Left forelimb (tissue), 1 donor: ENCODE data around the gene UBE2E2.

Experiments
- DNase-seq: peaks from one replicate; pipeline ENCODE4 v3.0.0-alpha.2; 2018; ENCODE audit warnings: low spot score

The UBE2E2 gene

GRCh38 chr3:23389089-23389488 lies 186.0 kb downstream of the UBE2E2 start:
- no peak for DNase-seq

GRCh38 chr3:23389686-23390085 lies 186.6 kb downstream of the UBE2E2 start:
- DNase-seq: no peak

GRCh38 chr3:23390446-23390845 lies 187.3 kb downstream of the UBE2E2 start:
- no peak for DNase-seq

GRCh38 chr3:23390989-23391553 lies 187.9 kb downstream of the UBE2E2 start:
- DNase-seq: no peak

GRCh38 chr3:23395115-23395514 lies 192.0 kb downstream of the UBE2E2 start:
- DNase-seq: no peak

- DNase-seq: no peak
Observed at GRCh38 chr3:23396746-23397145, 193.6 kb downstream of the UBE2E2 start.

GRCh38 chr3:23399221-23399620 lies 196.1 kb downstream of the UBE2E2 start:
- no peak for DNase-seq

GRCh38 chr3:23402728-23403492 lies 199.8 kb downstream of the UBE2E2 start:
- DNase-seq: no peak

- no peak for DNase-seq
Observed at GRCh38 chr3:23404246-23404645, 201.1 kb downstream of the UBE2E2 start.

- no peak for DNase-seq
Observed at GRCh38 chr3:23405081-23405480, 202.0 kb downstream of the UBE2E2 start.

GRCh38 chr3:23406601-23407000 lies 203.5 kb downstream of the UBE2E2 start:
- DNase-seq: no peak

GRCh38 chr3:23418026-23418425 lies 214.9 kb downstream of the UBE2E2 start:
- DNase-seq: no peak

- no peak for DNase-seq
Observed at GRCh38 chr3:23421811-23422516, 218.8 kb downstream of the UBE2E2 start.

- DNase-seq: no peak
Observed at GRCh38 chr3:23422517-23422851, 219.4 kb downstream of the UBE2E2 start.

- DNase-seq: no peak
Observed at GRCh38 chr3:23425410-23425809, 222.3 kb downstream of the UBE2E2 start.

GRCh38 chr3:23430781-23431398 lies 227.8 kb downstream of the UBE2E2 start:
- no peak for DNase-seq

GRCh38 chr3:23431764-23432163 lies 228.6 kb downstream of the UBE2E2 start:
- no peak for DNase-seq

GRCh38 chr3:23435318-23435717 lies 232.2 kb downstream of the UBE2E2 start:
- no peak for DNase-seq

GRCh38 chr3:23435904-23436303 lies 232.8 kb downstream of the UBE2E2 start:
- no peak for DNase-seq

GRCh38 chr3:23437484-23438145 lies 234.5 kb downstream of the UBE2E2 start:
- DNase-seq: no peak

GRCh38 chr3:23438657-23439056 lies 235.5 kb downstream of the UBE2E2 start:
- no peak for DNase-seq

GRCh38 chr3:23439080-23439479 lies 236.0 kb downstream of the UBE2E2 start:
- DNase-seq: no peak
